Renal pelvis (tissue), 12 donors: ENCODE measurements around the gene ASPDH. TPM values are rescaled to one million over a fixed set of nuclear protein-coding genes. Genes with fewer than 3 reads are reported as not detected.

Experiments used
- DNase-seq: peaks from one replicate; pipeline ENCODE4 v3.0.0-alpha.2; 2013
- long read RNA-seq, 16 experiments: transcript quantifications; one replicate each; lab custom pipeline, GENCODE V29; 2026
- polyA plus RNA-seq, 3 donors: library from polyadenylated mRNA; unstranded; fragments of 120-200 nt; gene quantifications; one replicate each; pipeline ENCODE4 v1.2.1, GENCODE V29; 2013; ENCODE audit not compliant: insufficient read length in 3 of 3

The ASPDH gene
- polyA plus RNA-seq: 10 to 100 TPM; 11.5 to 15.1 (median 14.4) TPM
- long read RNA-seq, donor 1, partial matches to known transcripts: 0 of 1 reads
- long read RNA-seq, donor 1, other reads (novel, unspliced or antisense): 0 of 1 reads
- long read RNA-seq, donor 2, partial matches to known transcripts: 0 of 2 reads
- long read RNA-seq, donor 2, other reads (novel, unspliced or antisense): 0 of 2 reads
- long read RNA-seq, donor 3, partial matches to known transcripts: 0 of 1 reads
- long read RNA-seq, donor 3, other reads (novel, unspliced or antisense): 0 of 1 reads
- long read RNA-seq, donor 4, partial matches to known transcripts: 0 of 4 reads
- long read RNA-seq, donor 4, other reads (novel, unspliced or antisense): 0 of 4 reads
- long read RNA-seq, donor 5, partial matches to known transcripts: 0 of 1 reads
- long read RNA-seq, donor 5, other reads (novel, unspliced or antisense): 0 of 1 reads
- long read RNA-seq, donor 6, partial matches to known transcripts: 0 of 2 reads
- long read RNA-seq, donor 6, other reads (novel, unspliced or antisense): 0 of 2 reads
- long read RNA-seq, donor 7, partial matches to known transcripts: 0 of 1 reads
- long read RNA-seq, donor 7, other reads (novel, unspliced or antisense): 0 of 1 reads
- long read RNA-seq, donor 8: 0 reads
- long read RNA-seq, donor 9, transcript ASPDH-202 (7 exons, 1,040 nt): major isoform, 5 of 8 reads
- long read RNA-seq, donor 9, partial matches to known transcripts: 0 of 8 reads
- long read RNA-seq, donor 9, other reads (novel, unspliced or antisense): 0 of 8 reads
- long read RNA-seq, donor 10, partial matches to known transcripts: 0 of 6 reads
- long read RNA-seq, donor 10, other reads (novel, unspliced or antisense): 5 of 6 reads
- long read RNA-seq, donor 11, partial matches to known transcripts: 0 of 1 reads
- long read RNA-seq, donor 11, other reads (novel, unspliced or antisense): 0 of 1 reads
- long read RNA-seq, donor 12, partial matches to known transcripts: 0 of 1 reads
- long read RNA-seq, donor 12, other reads (novel, unspliced or antisense): 0 of 1 reads
- long read RNA-seq, donor 13, partial matches to known transcripts: 0 of 2 reads
- long read RNA-seq, donor 13, other reads (novel, unspliced or antisense): 0 of 2 reads
- long read RNA-seq, donor 14: 0 reads
- long read RNA-seq, donor 15, partial matches to known transcripts: 0 of 3 reads
- long read RNA-seq, donor 15, other reads (novel, unspliced or antisense): 0 of 3 reads
- long read RNA-seq, donor 16, partial matches to known transcripts: 0 of 3 reads
- long read RNA-seq, donor 16, other reads (novel, unspliced or antisense): 0 of 3 reads

- DNase-seq: no peak
These were observed at the start of gene ASPDH for GRCh38 chr19:50513746-50514345. Gene ASPDH (minus strand): TSS chr19:50513913. CDS start chr19:50513823, 90 bp downstream.

- DNase-seq: no peak
These were observed 49.3 kb upstream of the ASPDH start for GRCh38 chr19:50562996-50563395.

GRCh38 chr19:50562329-50562728 is 48.6 kb upstream of the ASPDH start:
- no peak for DNase-seq

- no peak for DNase-seq
These were observed 45.9 kb upstream of the ASPDH start for GRCh38 chr19:50559636-50560035.

GRCh38 chr19:50558449-50558848 is 44.7 kb upstream of the ASPDH start:
- DNase-seq: no peak

GRCh38 chr19:50558039-50558438 is 44.3 kb upstream of the ASPDH start:
- no peak for DNase-seq

- DNase-seq: no peak
These were observed 43.4 kb upstream of the ASPDH start for GRCh38 chr19:50557009-50557613.

GRCh38 chr19:50556282-50557008 is 42.7 kb upstream of the ASPDH start:
- peak; percentile 86 for DNase-seq

- DNase-seq: no peak
These were observed 42.0 kb upstream of the ASPDH start for GRCh38 chr19:50555450-50556281.

GRCh38 chr19:50555033-50555432 is 41.3 kb upstream of the ASPDH start:
- DNase-seq: no peak

- DNase-seq: no peak
These were observed 40.5 kb upstream of the ASPDH start for GRCh38 chr19:50554212-50554611.

GRCh38 chr19:50553134-50553703 is 39.5 kb upstream of the ASPDH start:
- DNase-seq: no peak

- DNase-seq: no peak
These were observed 38.8 kb upstream of the ASPDH start for GRCh38 chr19:50552540-50552939.

- peak; percentile 61 for DNase-seq
These were observed 38.0 kb upstream of the ASPDH start for GRCh38 chr19:50551715-50552187.

- DNase-seq: no peak
These were observed 37.5 kb upstream of the ASPDH start for GRCh38 chr19:50551034-50551714.

GRCh38 chr19:50550594-50550966 is 36.9 kb upstream of the ASPDH start:
- DNase-seq: no peak

- DNase-seq: no peak
These were observed 36.3 kb upstream of the ASPDH start for GRCh38 chr19:50549927-50550593.
